Endothelial cell of umbilical vein (primary cell): Measurements from ENCODE around the gene CCNE1. TPM values are rescaled to one million over a fixed set of nuclear protein-coding genes. Genes with fewer than 3 reads are reported as not detected.

Experiments
- BruUV-seq: library from RNA; stranded (reverse); fragments of 400-500 nt; replicated peaks from 2 replicates; lab custom pipeline; 2021; lab: Mats Ljungman, UMichigan
- CTCF ChIA-PET: fragments of 300-600, 350-600 bp; sonication (Branson Sonifier 250); formaldehyde crosslinking; loops from one replicate; lab custom pipeline; 2021; ENCODE audit warnings: antibody characterized with exemption, inconsistent platforms; lab: Charles Lee
- POLR2A ChIA-PET: fragments of 300-600, 350-600 bp; sonication (Branson Sonifier 250); formaldehyde crosslinking; loops from one replicate; lab custom pipeline; 2021; ENCODE audit warnings: antibody characterized with exemption, inconsistent platforms; lab: Charles Lee
- DNase-seq: peaks from one replicate; pipeline ENCODE4 v3.0.0-alpha.2; 2011; ENCODE audit warnings: low read depth, low spot score
- FAIRE-seq: peaks from 2 replicates; lab custom pipeline; 2011; peaks lifted over from hg19 to GRCh38; lab: Jason Lieb, UNC
- H2AFZ ChIP-seq: 2 replicates; pipeline ENCODE4 v1.6.0; 2012; ENCODE audit warnings: low read depth, low read length, control low read depth, inconsistent platforms
- H3K27ac ChIP-seq: 2 replicates; pipeline ENCODE4 v1.5.1; 2011; ENCODE audit warnings: low read depth, mild to moderate bottlenecking, control low read depth, low read length, moderate library complexity; ENCODE audit not compliant: insufficient read depth
- H3K27me3 ChIP-seq, 2 experiments: 2 replicates each; pipeline versions ENCODE4 v1.6.0 to v1.6.1; 2011; ENCODE audit warnings: low read length in 2 of 2, mixed read lengths in 1 of 2; ENCODE audit not compliant: control insufficient read depth in 2 of 2, insufficient read depth in 2 of 2
- H3K36me3 ChIP-seq, 2 experiments: 2 replicates in 1 of 2; 3 replicates in 1 of 2; pipeline ENCODE4 v1.5.1; 2011; ENCODE audit warnings: low read length in 2 of 2, mild to moderate bottlenecking in 1 of 2, moderate library complexity in 1 of 2; ENCODE audit not compliant: control insufficient read depth in 2 of 2, insufficient read depth in 2 of 2; ENCODE audit errors: extremely low read depth in 1 of 2
- H3K4me1 ChIP-seq: 3 replicates; pipeline ENCODE4 v1.5.1; 2011; ENCODE audit warnings: mild to moderate bottlenecking, low read length; ENCODE audit not compliant: control insufficient read depth, insufficient read depth; ENCODE audit errors: extremely low read depth
- H3K4me2 ChIP-seq: 2 replicates; pipeline ENCODE4 v1.6.1; 2011; ENCODE audit warnings: low read length, control low read depth, mixed read lengths; ENCODE audit not compliant: insufficient read depth
- H3K4me3 ChIP-seq, 3 experiments: fragments of 200-600 bp in 1 of 3; sonication (generic), shearing (Covaris generic) in 1 of 3; replicated peaks in 1 of 3; 2 replicates each; pipeline ENCODE4 v1.5.1; 2011 to 2016; ENCODE audit warnings: control low read depth in 3 of 3, low read length in 3 of 3, mild to moderate bottlenecking in 2 of 3, inconsistent platforms in 1 of 3, low read depth in 1 of 3, moderate library complexity in 1 of 3; ENCODE audit not compliant: insufficient read depth in 1 of 3
- H3K79me2 ChIP-seq: 2 replicates; pipeline ENCODE4 v1.6.0; 2012; ENCODE audit warnings: low read length, inconsistent platforms; ENCODE audit not compliant: control insufficient read depth, insufficient read depth
- H3K9ac ChIP-seq: replicated peaks from 2 replicates; pipeline ENCODE3; 2011; ENCODE audit warnings: low read length, control low read depth; ENCODE audit not compliant: insufficient read depth; ENCODE audit errors: extremely low read depth
- H3K9me1 ChIP-seq: replicated peaks from 3 replicates; pipeline ENCODE4 v1.6.0; 2011; ENCODE audit warnings: mild to moderate bottlenecking, low read length; ENCODE audit not compliant: control insufficient read depth, insufficient read depth; ENCODE audit errors: extremely low read depth
- H3K9me3 ChIP-seq: replicated peaks from 2 replicates; pipeline ENCODE4 v1.5.1; 2012; ENCODE audit warnings: low read length, inconsistent platforms; ENCODE audit not compliant: control insufficient read depth, insufficient read depth
- H4K20me1 ChIP-seq: replicated peaks from 2 replicates; pipeline ENCODE3; 2011; ENCODE audit warnings: mild to moderate bottlenecking, low read length; ENCODE audit not compliant: control insufficient read depth, insufficient read depth; ENCODE audit errors: extremely low read depth
- CTCF ChIP-seq, 2 donors: IDR thresholded peaks; 1 replicate in 1 of 2; 2 replicates in 1 of 2; pipeline ENCODE4 v1.5.1; 2011; ENCODE audit warnings: low read length in 2 of 2, mild to moderate bottlenecking in 2 of 2, moderate library complexity in 2 of 2, control low read depth in 1 of 2, inconsistent platforms in 1 of 2, low read depth in 1 of 2; ENCODE audit not compliant: insufficient read depth in 1 of 2; ENCODE audit errors: extremely low read depth in 1 of 2
- FOS ChIP-seq: IDR thresholded peaks from 2 replicates; pipeline ENCODE4 v1.6.1; 2011; ENCODE audit warnings: mild to moderate bottlenecking, low read length, moderate library complexity, borderline replicate concordance; ENCODE audit not compliant: insufficient read depth
- GATA2 ChIP-seq: IDR thresholded peaks from 2 replicates; pipeline ENCODE4 v1.7.0; 2011; ENCODE audit warnings: low read depth, mild to moderate bottlenecking, moderate library complexity, mixed read lengths, low read length; ENCODE audit not compliant: insufficient read length, insufficient read depth
- JUN ChIP-seq: IDR thresholded peaks from 2 replicates; pipeline ENCODE4 v1.6.1; 2011; ENCODE audit warnings: borderline replicate concordance, low read depth; ENCODE audit not compliant: insufficient read length, insufficient read depth
- MAX ChIP-seq: IDR thresholded peaks from 2 replicates; pipeline ENCODE4 v1.6.1; 2011; ENCODE audit not compliant: insufficient read depth, insufficient read length
- MYC ChIP-seq: IDR thresholded peaks from one replicate; pipeline ENCODE4 v1.6.1; 2011; ENCODE audit warnings: mild to moderate bottlenecking, low read depth, low read length
- POLR2AphosphoS5 ChIP-seq: IDR thresholded peaks from 2 replicates; pipeline ENCODE4 v1.6.1; 2012; ENCODE audit warnings: low read depth, mild to moderate bottlenecking, control low read depth, low read length, moderate library complexity; ENCODE audit not compliant: insufficient read depth
- dilution Hi-C: fragments of 300-500 bp; cut with MboI; formaldehyde crosslinking; loops from one replicate; pipeline ENCODE4 v1.15.0; 2019; ENCODE audit warnings: low sequenced_read_pairs; ENCODE audit not compliant: extremely low pct_ligation_motif_present
- intact Hi-C: fragments of 100-400 bp; cut with micrococcal nuclease; formaldehyde crosslinking; loops from one replicate; pipeline ENCODE4 v1.10.0; 2022
- polyA plus RNA-seq, 4 experiments: library from polyadenylated mRNA; depleted of rRNA in 3 of 4; stranded (reverse) in 3 of 4; unstranded in 1 of 4; fragments of >200 nt; gene quantifications; 2 replicates each; pipeline versions ENCODE4 v1.2.1 to v1.2.3, GENCODE V29; 2011 to 2012; ENCODE audit warnings: missing spikeins in 1 of 4
- total RNA-seq: library from RNA; stranded (reverse); gene quantifications from 2 replicates; pipeline ENCODE4 v1.2.3, GENCODE V29; 2021

Gene CCNE1
- total and polyA plus RNA-seq, 2 donors (not counting 3 experiments of a cell fraction or from before 2014, with no cell fraction given) = 8.3 to 10.1 TPM

GRCh38 chr19:29832801-29833200, 21.0 kb downstream of the CCNE1 start:
- no peak overlapping the region for H3K4me3 ChIP-seq
- no peaks in the 10 kb centered on the region for H3K4me1 ChIP-seq
- H3K9me3 ChIP-seq = no peaks in the 10 kb centered on the region
- no TSS peak for BruUV-seq
- no peaks in the 10 kb centered on the region for H3K36me3 ChIP-seq
- H4K20me1 ChIP-seq = no peaks in the 10 kb centered on the region
- no peak overlapping the region for H3K4me2 ChIP-seq
- H2AFZ ChIP-seq = no peak overlapping the region
- POLR2A ChIA-PET = no interaction called here
- FAIRE-seq (no peak), DNase-seq (no peak)
- dilution Hi-C loops (no loop called here), intact Hi-C loops (no loop called here)
- no peaks in the 10 kb centered on the region for H3K9me1 ChIP-seq
- no peaks in the 10 kb centered on the region for H3K79me2 ChIP-seq
- CTCF ChIA-PET = interaction anchor here (0.8 kb wide), 1 partner anchor 10 kb away, joined by 3 read pairs; no protein-coding TSS in a partner anchor
- no peak overlapping the region for H3K27ac ChIP-seq
- no peaks in the 10 kb centered on the region for H3K27me3 ChIP-seq
- no peak overlapping the region for H3K9ac ChIP-seq
- TF ChIP-seq FOS = no peak
- no peak for TF ChIP-seq POLR2AphosphoS5
- no peak for TF ChIP-seq MAX
- no peak for TF ChIP-seq GATA2
- no peak for TF ChIP-seq JUN
- no peak for TF ChIP-seq CTCF (IDR thresholded peaks at IDR 0.05; ENCODE audit: extremely low read depth in 1 of 2, insufficient read depth in 1 of 2, low read depth in 1 of 2, low read length in 2 of 2)
- TF ChIP-seq MYC = no peak
